NCI-H524 treated with DMSO at 0.1 percent for 48 hours (cell line): ENCODE results near the gene APBB1IP.
"Not testable (repeated sequence)": the region's sequence is repeated elsewhere in the genome, so short reads cannot be mapped to it uniquely, and the experiment has no call there.

Experiments
- DNase-seq: peaks from one replicate; lab custom pipeline; 2025; lab: John Stamatoyannopoulos, UW

Gene APBB1IP

DNA sequence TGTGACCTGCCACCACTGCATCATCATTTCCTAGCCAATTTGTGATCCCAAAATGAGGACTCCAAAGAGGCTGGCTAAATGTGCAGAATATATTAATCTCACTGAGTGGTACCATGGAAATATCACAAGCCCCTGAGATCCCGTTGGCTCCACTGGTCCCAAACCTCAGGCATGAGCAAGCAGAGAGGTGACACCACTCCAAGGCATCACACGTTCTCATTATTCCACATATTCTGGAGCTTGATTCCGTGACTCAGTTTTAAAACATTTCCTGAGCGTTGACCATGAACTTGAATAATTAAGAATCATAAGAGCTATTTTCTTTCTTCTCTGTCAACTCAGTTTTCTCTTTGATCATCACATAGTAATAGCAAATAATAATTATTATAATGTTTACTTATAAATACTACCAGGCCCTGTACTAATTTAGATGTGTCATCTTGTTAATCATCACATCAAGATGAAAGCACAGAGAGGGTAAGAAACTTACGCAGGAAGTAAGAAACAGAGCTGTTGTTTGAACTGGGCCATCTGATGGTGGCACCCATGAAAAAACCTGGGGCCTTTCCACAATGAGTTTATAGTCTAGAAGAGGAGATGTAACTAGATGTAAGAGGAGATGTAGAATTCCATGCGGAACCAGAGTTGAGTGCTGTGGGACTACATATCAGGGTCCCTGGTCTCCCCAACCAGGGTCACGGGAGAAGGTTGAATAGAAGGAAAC, 3.5 kb downstream of the APBB1IP start:
- DNase-seq: no peak

GRCh38 chr10:26445411-26446031, 7.4 kb downstream of the APBB1IP start:
- DNase-seq: no peak

DNA sequence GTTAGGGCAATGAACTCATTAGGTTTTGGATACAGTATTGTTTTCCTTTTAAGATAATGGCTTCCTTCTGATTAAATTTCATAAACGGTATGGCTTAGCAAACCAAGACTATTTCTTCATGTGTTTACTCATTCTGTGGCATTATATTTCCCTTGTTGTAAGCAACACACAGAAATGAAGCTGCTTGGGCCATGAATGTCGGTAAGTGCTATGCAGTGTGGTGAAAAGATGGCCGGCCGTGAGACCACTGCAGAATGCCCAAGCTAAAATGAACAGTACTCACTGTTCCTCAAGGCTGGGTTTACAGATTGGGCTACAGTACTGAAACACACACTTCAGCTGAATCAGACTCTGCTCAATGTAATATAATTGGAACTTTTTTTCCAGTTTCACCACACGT, 8.1 kb downstream of the APBB1IP start:
- no peak for DNase-seq

- DNase-seq: no peak
Measured at GRCh38 chr10:26448292-26448691, 10.2 kb downstream of the APBB1IP start.

GRCh38 chr10:26448706-26449435, 10.7 kb downstream of the APBB1IP start:
- DNase-seq: no peak

GRCh38 chr10:26449726-26450125, 11.6 kb downstream of the APBB1IP start:
- DNase-seq: no peak

GRCh38 chr10:26451903-26452302, 13.8 kb downstream of the APBB1IP start:
- no peak for DNase-seq

- DNase-seq: no peak
Measured at GRCh38 chr10:26453850-26454249, 15.7 kb downstream of the APBB1IP start.

DNA sequence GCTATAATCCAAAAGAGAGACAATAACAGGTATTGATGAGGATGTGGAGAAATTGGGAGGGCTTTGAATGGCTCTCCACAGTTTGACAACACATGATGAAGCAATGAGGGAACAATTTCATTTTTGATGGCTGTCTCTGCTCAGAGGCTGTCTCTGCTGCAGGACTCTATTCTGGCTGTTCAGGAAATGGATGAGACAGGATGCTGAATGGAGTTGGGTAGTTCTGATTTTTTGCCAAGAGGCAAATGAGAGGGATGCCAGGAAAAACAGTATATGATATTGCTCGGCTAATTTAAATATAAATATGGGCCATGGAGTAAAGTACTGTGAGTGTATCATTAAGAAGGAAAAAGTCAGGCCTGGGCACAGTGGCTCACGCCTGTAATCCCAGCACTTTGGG, 16.8 kb downstream of the APBB1IP start:
- DNase-seq: no peak

DNA sequence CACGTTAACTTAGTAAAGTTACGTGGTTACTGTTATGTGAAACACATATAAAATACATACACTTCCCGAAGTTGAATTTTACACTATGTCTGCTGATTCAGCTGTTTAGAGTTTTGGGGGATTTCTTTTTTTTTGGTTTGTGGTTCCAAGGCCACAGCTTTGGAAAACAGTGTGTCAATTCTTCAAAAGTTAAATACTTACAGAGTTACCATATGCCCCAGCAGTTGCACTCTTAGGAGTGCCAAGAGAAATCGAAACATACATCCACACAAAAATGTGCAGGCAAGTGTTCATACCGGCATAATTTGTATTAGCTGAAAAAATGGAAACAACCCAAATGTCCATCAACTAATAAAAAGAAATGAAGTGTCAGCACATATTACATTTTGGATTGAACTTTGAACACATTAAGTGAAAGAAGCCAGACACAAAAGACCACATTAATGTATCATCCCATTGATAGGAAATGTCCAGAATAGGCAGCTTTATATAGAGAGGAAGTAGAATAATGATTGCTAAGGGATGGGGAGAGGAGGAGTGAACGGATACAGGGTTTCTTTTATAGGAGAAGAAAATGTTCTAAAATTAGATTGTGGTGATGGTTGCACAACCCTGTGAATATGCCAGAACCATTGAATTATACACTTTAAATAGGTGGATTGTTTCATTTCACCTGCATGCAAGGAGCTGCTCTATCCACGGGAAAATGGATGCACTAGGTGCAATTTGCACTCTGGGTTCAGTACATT, 17.6 kb downstream of the APBB1IP start:
- no peak for DNase-seq

- no peak for DNase-seq
Measured at GRCh38 chr10:26457088-26457487, 18.9 kb downstream of the APBB1IP start.

GRCh38 chr10:26460736-26461135, 22.6 kb downstream of the APBB1IP start:
- no peak for DNase-seq

- DNase-seq: no peak
Measured at GRCh38 chr10:26463986-26464385, 25.8 kb downstream of the APBB1IP start.

GRCh38 chr10:26464632-26465280, 26.6 kb downstream of the APBB1IP start:
- DNase-seq: no peak

- DNase-seq: not testable (repeated sequence)
Measured at GRCh38 chr10:26466531-26466930, 28.4 kb downstream of the APBB1IP start.

DNA sequence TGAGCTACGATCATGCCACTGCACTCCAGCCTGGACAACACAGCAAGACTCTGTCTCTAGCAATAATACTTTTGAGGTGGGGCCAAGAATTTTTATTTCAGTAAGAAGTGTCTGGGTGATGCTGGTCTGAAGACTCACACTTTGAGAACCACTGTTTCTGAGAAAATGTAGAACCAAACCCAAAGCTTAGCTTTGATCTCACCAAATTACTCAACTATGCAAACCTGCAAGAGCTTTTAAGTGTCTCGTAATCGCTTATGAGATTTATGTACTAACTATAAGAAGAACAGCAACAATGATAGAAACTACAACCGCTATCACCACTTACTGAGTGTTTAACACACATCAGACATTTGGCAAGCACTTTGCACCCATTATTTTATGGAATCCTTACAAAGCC, 29.5 kb downstream of the APBB1IP start:
- no peak for DNase-seq

- no peak for DNase-seq
Measured at GRCh38 chr10:26468291-26468690, 30.1 kb downstream of the APBB1IP start.

- DNase-seq: no peak
Measured at GRCh38 chr10:26468700-26469099, 30.6 kb downstream of the APBB1IP start.

- DNase-seq: no peak
Measured at GRCh38 chr10:26472492-26472778, 34.3 kb downstream of the APBB1IP start.

DNA sequence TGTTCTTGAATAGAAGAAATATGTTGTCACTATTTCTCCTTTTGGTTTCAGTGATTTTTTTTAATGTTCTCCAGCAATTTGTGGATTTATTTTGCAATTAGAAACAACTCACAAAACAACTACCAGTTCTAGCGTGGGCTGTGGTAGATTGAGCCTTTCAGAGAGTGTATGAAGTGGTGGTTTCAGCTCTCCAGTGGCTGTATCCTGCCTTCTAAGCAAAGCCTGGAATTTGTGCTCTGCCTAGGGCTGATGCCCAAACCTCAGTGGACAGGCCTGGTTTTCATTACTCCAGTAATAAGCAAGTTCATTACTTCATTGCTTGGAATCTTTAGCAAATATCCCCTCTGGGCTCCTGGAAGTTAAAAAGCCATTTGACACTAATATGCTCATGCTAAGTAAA, 35.9 kb downstream of the APBB1IP start:
- DNase-seq: no peak

- not testable (repeated sequence) for DNase-seq
Measured at GRCh38 chr10:26474845-26475244, 36.7 kb downstream of the APBB1IP start.

DNA sequence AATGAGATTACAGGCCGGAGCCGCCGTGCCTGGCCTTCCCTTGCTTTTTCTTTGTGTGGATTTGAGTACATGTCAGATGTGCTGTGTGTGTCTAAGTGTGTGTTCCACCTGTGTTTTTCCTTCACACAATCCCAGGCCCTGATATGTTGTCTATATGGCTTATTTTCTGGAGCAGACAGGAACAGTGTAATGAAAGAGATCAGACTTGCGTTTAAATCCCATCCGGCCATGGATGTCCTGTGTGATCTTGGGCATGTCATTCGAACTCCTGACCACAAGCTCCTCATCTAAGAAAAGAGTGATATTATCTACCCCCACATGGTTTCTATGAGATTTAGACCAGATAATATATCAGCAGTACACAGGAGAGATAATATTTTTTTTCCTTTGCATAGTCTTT, 37.2 kb downstream of the APBB1IP start:
- no peak for DNase-seq
